Activated T-cell treated with anti-CD3 and anti-CD28 coated beads, Interleukin-2, amount 50 U/mL, for 1 hour (primary cell): Measurements from ENCODE around the gene P2RX4.
"Not testable (repeated sequence)": the region's sequence is repeated elsewhere in the genome, so short reads cannot be mapped to it uniquely, and the experiment has no call there.

Experiments
- DNase-seq: peaks from one replicate; pipeline ENCODE4 v3.0.0-alpha.2; 2020

The P2RX4 gene

GRCh38 chr12:121245951-121246350 lies 36.0 kb downstream of the P2RX4 start:
- DNase-seq: no peak

GRCh38 chr12:121246893-121247557 lies 37.1 kb downstream of the P2RX4 start:
- DNase-seq: no peak

GRCh38 chr12:121248622-121249021 lies 38.7 kb downstream of the P2RX4 start:
- DNase-seq: no peak

- no peak for DNase-seq
Measured at GRCh38 chr12:121250359-121250758, 40.4 kb downstream of the P2RX4 start.

- DNase-seq: no peak
Measured at GRCh38 chr12:121251838-121252237, 41.9 kb downstream of the P2RX4 start.

- DNase-seq: no peak
Measured at GRCh38 chr12:121252712-121253345, 42.9 kb downstream of the P2RX4 start.

- DNase-seq: no peak
Measured at GRCh38 chr12:121253638-121254335, 43.9 kb downstream of the P2RX4 start.

GRCh38 chr12:121255433-121255832 lies 45.5 kb downstream of the P2RX4 start:
- DNase-seq: no peak

- not testable (repeated sequence) for DNase-seq
Measured at GRCh38 chr12:121257704-121258449, 47.9 kb downstream of the P2RX4 start.

GRCh38 chr12:121259074-121259473 lies 49.1 kb downstream of the P2RX4 start:
- no peak for DNase-seq

- DNase-seq: no peak
Measured at GRCh38 chr12:121260091-121260490, 50.2 kb downstream of the P2RX4 start.

GRCh38 chr12:121261398-121261797 lies 51.5 kb downstream of the P2RX4 start:
- DNase-seq: no peak

GRCh38 chr12:121263206-121263935 lies 53.4 kb downstream of the P2RX4 start:
- DNase-seq: no peak

- no peak for DNase-seq
Measured at GRCh38 chr12:121264135-121264534, 54.2 kb downstream of the P2RX4 start.

- no peak for DNase-seq
Measured at GRCh38 chr12:121264951-121265515, 55.1 kb downstream of the P2RX4 start.

- DNase-seq: no peak
Measured at GRCh38 chr12:121267822-121268221, 57.9 kb downstream of the P2RX4 start.

- DNase-seq: no peak
Measured at GRCh38 chr12:121273364-121273896, 63.5 kb downstream of the P2RX4 start.

GRCh38 chr12:121274036-121274763 lies 64.3 kb downstream of the P2RX4 start:
- no peak for DNase-seq

- no peak for DNase-seq
Measured at GRCh38 chr12:121277374-121277759, 67.4 kb downstream of the P2RX4 start.

GRCh38 chr12:121278169-121279070 lies 68.5 kb downstream of the P2RX4 start:
- no peak for DNase-seq

- DNase-seq: no peak
Measured at GRCh38 chr12:121279071-121279375, 69.1 kb downstream of the P2RX4 start.
